ENCODE measurements around the gene RFX4.

Gene RFX4

GRCh38 chr12:106594447-106594846 is 11.6 kb downstream of the RFX4 start:
- TF ChIP-seq CTCF (IDR thresholded peaks at IDR 0.05; ENCODE audit: insufficient read depth, missing control alignments), result no peak
- DNase-seq (ENCODE audit: insufficient read length, low spot score), result no peak
- FAIRE-seq, result no peak

GRCh38 chr12:106595268-106595667 is 12.5 kb downstream of the RFX4 start:
- TF ChIP-seq CTCF (IDR thresholded peaks at IDR 0.05; ENCODE audit: insufficient read depth, missing control alignments), result no peak
- no peak for FAIRE-seq

GRCh38 chr12:106598003-106598402 is 15.2 kb downstream of the RFX4 start:
- DNase-seq (ENCODE audit: insufficient read length, low spot score) (no peak), FAIRE-seq (no peak)
- TF ChIP-seq CTCF (IDR thresholded peaks at IDR 0.05; ENCODE audit: insufficient read depth, missing control alignments), result no peak

More at GRCh38 chr12:106595268-106595667, 12.5 kb downstream of the RFX4 start:
- DNase-seq (ENCODE audit: insufficient read length, low spot score), result no peak

GRCh38 chr12:106599302-106599701 is 16.5 kb downstream of the RFX4 start:
- DNase-seq (ENCODE audit: insufficient read length, low spot score), result no peak
- no peak for TF ChIP-seq CTCF (IDR thresholded peaks at IDR 0.05; ENCODE audit: insufficient read depth, missing control alignments)
- FAIRE-seq, result no peak

- no peak for TF ChIP-seq CTCF (IDR thresholded peaks at IDR 0.05; ENCODE audit: insufficient read depth, missing control alignments)
- DNase-seq (ENCODE audit: insufficient read length, low spot score) (no peak), FAIRE-seq (no peak)
These were observed 17.7 kb downstream of the RFX4 start for GRCh38 chr12:106600503-106600902.

- FAIRE-seq (no peak), DNase-seq (ENCODE audit: insufficient read length, low spot score) (no peak)
- no peak for TF ChIP-seq CTCF (IDR thresholded peaks at IDR 0.05; ENCODE audit: insufficient read depth, missing control alignments)
These were observed 18.2 kb downstream of the RFX4 start for GRCh38 chr12:106601031-106601430.

- no peak for FAIRE-seq
- DNase-seq (ENCODE audit: insufficient read length, low spot score), result no peak
- no peak for TF ChIP-seq CTCF (IDR thresholded peaks at IDR 0.05; ENCODE audit: insufficient read depth, missing control alignments)
These were observed 18.7 kb downstream of the RFX4 start for GRCh38 chr12:106601496-106601895.

Data from D721Med (cell line).